COLO668 (cell line): Measurements from ENCODE around the gene IDUA.
"Not testable (repeated sequence)": the region's sequence is repeated elsewhere in the genome, so short reads cannot be mapped to it uniquely, and the experiment has no call there.

Source experiments
- DNase-seq: peaks from one replicate; lab custom pipeline; 2025; ENCODE audit not compliant: unreplicated experiment; lab: John Stamatoyannopoulos, UW

The IDUA gene

DNA sequence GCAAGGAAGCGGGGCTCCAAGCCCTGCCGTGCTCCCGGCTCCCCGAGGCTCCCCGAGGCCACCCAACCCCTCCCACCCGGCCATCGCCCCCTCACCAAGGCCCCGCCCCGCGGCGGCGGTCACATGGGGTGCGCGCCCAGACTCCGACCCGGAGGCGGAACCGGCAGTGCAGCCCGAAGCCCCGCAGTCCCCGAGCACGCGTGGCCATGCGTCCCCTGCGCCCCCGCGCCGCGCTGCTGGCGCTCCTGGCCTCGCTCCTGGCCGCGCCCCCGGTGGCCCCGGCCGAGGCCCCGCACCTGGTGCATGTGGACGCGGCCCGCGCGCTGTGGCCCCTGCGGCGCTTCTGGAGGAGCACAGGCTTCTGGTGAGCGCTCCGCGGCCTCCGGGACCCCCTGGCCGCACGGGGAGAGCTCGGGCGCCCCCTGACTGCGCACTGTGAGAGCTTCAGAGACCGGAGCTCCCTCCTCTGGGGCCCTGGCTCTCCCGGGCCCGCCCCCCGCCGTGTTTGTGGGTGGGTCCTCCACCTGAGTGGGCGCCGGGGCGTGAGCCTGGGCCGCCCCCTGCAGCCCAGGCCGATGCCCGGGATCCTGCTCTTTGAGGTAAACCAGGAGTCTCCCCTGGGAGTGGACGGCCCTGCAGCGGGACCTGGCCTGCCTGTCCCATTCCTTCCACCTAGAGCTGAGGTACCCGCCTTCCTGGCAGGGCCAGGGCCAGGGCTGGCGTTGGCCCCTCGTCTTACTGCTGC lies at the start of gene IDUA:
IDUA (plus strand) TSS at position 166 of the 745 bp plus-strand sequence; CDS start at position 207, 41 bp downstream.
- peak; percentile 69 for DNase-seq

DNA sequence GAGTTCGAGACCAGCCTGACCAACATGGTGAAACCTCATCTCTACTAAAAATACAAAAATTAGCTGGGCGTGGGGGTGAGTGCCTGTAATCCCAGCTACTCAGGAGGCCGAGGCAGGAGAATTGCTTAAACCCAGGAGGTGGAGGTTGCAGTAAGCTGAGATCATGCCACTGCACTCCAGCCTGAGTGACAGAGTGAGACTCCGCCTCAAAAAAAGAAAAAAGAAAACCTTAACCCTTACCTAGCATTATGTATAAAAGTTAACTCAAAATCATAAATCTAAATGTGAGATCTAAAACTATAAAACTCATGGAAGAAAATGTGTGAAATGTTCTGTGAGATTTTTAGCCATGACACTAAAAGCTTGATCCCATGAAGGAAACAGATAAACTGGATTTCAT lies 47.3 kb upstream of the IDUA start:
- not testable (repeated sequence) for DNase-seq

DNA sequence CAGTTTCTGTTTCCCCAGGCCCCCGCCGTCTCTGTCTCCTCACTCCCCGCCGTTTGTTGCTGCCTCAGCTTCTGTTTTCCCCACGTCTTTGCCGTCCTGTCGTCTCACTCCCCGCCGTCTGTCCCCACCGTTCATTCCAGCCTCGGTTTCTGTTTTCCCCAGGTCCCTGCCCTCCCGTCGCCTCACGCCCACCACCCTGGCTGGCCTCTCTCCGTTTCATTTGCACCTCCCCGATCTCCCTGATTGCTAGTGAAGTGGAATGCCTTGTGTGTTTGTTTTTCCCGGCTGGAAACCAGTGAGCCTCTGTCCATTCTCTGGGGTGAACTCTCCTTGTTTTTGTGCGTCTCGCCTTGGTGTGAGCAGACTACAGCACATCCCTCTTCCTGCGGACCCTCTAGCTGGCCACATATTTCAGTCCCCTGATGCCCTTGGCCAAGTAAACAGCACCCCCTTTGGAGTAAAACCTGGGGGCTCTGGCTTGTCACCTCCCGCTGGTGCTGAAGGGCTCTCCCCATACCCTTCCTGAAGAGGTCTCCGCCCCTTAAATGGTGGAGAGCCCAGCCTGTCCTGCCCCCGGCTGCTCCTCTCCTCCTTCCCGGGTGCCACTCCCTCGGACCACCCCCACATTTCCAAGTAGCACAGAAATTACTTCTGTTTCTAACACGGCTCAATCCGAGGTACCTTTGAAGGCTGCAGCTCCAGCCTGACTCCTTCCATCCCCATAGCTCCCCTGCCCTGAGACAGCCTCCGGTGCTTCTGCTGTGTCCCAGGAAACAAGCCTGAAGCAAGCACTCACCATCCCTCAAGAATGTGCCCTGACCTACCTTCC lies 41.4 kb upstream of the IDUA start:
- DNase-seq, result no peak

DNA sequence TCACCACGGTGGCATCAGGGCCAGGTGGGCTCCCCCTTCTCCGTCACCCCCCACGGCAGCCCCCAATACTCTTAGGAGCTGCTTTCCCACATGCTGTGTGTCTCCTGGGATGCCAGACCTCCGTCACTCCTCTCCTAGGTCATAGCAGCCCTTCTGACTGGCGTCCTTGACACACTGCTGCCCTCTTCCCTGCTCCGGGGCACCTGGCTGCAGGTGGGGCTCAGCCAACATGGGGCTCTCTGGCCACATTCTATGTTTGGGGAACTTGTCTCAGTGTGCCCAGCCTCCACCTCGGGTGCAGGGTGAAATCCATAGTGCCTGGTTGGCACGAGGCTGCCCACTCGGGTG lies 40.8 kb upstream of the IDUA start:
- no peak for DNase-seq

DNA sequence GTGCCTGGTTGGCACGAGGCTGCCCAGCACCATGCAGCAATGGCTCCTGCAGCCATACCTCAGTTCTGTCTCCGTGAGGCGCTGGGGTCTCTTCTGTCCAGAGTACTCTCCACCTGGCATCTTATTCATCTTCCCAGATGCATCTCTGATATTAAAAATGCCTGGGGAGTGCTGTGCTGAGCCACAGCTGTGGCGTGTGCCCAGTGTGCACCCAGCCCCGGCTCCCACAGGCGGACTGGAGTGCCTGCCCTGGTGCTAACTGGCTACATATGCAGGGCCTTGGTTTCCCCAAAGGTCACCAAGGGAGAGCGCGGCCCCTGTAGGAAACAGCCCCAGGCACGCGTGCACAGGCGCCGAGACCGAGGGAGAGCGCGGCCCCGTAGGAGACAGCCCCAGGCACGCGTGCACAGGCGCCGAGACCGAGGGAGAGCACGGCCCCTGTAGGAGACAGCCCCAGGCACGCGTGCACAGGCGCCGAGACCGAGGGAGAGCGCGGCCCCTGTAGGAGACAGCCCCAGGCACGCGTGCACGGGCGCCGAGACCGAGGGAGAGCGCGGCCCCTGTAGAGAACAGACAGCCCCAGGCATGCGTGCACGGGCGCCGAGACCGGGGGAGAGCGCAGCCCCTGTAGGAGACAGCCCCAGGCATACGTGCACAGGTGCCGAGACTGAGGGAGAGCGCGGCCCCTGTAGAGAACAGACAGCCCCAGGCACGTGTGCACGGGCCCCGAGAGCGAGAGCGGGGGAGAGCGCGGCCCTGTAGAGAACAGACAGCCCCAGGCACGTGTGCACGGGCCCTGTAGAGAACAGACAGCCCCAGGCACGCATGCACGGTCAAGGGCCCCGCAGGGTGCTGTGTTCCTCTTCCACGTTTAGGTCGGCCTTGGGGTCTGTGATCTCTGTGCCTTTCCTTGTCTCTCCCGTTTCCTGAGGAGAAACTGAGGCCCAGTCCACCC lies 40.0 kb upstream of the IDUA start:
- DNase-seq, result no peak

DNA sequence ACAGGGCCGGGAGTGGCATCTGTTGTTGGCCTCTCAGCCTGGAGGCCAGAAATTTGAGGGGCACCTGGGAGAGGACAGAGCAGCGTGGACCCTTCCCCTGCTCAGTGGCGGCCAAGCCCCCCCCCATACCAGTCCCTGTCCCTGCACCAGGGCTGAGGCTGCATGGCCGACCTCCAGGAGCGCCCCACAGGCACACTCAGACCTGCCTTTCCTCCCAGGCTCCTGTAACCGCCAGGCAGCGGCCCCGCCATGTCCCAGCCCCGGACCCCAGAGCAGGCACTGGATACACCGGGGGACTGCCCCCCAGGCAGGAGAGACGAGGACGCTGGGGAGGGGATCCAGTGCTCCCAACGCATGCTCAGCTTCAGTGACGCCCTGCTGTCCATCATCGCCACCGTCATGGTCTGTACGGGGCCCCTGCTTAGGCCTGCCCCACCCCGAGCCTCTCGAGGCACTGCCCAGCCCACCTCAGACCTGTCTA lies 39.3 kb upstream of the IDUA start:
- DNase-seq, result no peak

DNA sequence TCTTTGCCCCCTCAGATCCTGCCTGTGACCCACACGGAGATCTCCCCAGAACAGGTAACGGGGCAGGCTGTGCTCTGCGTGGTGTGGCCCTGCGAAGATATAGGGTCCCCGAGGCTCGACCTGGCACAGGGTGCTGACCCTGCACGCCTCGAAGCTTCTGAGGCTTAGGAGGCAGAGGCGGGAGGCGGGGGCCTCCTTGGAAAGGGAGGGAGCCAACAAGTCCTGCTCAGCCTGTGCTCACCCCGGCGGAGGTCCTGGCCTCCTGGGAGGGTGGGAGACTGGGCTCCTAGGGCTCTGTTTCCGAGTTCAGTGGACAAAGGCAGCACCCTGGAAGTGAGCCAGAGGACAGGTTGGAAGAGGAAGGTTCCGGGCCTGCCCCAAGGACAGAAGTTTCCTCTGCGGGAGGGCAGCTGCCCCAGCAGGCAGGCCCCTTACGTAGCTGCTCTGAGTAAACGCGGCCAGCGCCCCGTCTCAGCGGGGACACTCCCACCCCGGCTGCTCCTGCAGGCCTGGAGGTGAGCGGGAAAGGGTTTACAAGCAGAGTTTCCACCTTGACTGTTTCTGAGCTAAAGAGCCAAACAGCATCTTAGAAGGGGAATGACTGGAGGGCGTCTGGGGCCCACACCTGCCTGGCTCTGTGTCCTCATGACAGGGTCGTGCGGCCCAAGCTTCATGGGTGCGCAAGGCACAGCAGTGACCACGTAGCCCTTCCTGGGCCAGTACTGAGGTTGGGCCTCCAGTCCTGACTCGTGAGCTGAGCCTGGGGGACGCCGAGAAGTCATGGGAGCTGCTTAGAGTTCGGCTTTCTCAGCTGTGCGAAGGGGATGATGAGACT lies 38.5 kb upstream of the IDUA start:
- DNase-seq, result no peak

DNA sequence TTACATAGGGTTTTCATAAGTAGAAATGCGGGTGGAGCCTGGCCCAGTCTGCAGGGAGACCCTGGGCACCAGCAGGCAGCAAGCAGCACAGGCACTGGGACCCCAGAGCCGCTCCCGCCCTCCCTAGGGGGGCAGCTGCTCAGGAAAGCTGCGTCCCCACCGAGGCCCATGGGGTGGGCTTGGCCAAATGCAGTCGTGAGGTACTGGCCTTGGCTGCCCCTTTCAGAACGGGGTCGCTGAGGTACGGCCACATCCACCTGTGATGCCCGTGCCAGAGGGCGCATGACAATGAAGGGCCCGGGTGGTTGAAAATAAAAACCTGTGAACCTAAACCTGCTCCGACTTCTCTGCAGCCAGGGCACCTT lies 37.9 kb upstream of the IDUA start:
- no peak for DNase-seq

DNA sequence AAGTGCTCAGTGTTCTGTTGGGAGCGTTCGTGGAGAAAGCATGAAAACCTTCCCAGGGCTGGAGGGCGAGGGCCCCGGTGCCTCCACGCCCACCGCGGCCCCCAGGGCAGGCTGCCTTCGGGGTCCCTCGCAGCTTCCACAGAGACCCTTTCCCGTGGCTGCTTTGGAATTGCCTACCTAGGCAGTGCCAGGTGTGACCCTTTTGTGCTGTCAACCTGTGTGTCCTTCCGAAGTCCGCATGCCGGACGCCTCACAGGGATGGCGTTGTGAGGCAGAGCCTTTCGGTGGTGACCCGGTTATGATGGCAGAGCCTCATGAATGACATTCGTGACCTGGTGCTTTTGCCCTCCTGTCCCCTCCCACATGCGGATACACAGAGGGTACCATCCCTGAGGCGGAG lies 37.2 kb upstream of the IDUA start:
- no peak for DNase-seq

DNA sequence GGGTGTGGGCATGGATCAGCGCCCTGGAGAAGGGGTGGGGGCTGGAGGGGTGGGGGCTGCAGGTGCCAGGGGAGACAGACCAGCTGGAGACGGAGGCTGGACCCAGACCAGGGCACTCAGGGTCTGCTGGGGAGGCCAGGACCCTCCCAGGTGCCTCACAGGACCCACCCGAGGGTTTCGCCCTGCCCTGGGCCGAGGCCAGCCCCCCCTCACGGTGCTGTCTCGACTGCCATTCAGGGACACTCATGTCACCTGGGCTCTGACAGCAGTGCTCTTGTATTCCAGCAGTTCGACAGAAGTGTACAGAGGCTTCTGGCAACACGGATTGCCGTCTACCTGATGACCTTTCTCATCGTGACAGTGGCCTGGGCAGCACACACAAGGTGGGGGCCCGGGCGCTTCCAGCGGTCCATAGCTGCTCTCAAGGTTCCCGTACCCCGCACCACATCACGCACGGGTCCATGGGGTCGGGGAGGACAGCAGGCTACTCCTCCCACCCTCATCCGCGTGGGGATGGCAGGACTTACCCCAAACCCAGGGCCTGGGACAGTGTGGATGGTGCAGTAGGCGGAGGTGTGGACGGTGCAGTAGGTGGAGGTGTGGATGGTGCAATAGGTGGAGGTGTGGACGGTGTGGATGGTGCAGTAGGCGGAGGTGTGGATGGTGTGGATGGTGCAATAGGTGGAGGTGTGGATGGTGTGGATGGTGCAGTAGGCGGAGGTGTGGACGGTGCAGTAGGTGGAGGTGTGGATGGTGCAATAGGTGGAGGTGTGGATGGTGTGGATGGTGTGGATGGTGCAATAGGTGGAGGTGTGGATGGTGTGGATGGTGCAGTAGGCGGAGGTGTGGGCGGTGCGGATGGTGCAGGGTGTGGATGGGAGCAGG lies 36.5 kb upstream of the IDUA start:
- no peak for DNase-seq

DNA sequence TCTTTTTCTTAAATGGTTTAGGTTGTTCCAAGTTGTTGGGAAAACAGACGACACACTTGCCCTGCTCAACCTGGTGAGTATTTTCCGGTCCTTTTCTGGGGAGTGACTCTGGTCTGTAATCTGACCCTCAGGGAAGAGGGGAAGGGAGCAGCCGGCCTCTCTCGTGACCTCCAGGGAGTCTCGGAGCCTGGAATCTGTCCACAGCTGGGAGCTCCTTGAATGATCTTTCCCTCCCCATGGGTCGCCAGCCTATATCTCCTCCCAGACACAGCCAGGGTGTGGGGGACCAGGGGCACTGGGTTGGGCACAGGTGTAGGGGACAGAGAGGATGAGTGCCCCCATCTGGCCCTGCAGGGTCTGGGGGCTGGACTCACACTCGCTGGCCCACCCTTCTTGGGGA lies 35.7 kb upstream of the IDUA start:
- no peak for DNase-seq

DNA sequence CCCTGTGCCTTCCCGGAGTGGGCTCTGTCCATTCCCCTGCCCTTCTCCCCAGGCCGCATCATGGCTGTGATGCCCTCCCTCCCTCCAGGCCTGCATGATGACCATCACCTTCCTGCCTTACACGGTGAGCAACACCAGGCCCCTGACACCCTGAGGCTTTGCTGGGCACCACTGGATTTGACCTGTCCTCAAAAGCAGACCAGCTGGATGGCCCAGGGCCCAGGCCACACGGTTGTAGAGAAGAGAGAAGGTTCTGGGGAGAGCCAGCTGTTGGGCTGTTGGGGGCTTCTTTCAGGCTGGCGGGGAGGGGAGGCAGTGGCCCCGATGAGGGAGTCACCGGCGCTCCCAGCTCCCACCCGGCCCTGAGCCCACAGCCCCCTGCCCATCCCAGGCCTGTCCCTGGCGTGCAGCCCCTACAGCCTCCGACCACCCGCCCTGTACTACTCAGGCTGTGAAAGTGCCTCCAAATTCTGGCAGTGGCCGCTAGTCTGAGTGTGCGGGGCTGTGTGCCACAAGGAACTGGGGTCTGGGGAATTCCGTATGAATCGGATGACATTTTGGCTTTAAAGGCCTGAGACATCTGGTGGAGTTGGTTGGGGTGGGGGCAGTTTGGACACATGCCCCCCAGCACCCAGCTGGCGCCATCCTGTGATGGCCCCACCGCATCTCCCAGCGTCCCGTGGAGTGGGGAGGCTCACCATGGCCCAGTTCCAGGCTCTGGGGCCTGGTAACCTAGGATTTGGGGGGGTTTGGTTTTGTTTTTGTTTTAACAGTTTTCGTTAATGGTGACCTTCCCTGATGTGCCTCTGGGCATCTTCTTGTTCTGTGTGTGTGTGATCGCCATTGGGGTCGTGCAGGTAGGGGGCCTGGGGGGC lies 35.0 kb upstream of the IDUA start:
- DNase-seq, result no peak

DNA sequence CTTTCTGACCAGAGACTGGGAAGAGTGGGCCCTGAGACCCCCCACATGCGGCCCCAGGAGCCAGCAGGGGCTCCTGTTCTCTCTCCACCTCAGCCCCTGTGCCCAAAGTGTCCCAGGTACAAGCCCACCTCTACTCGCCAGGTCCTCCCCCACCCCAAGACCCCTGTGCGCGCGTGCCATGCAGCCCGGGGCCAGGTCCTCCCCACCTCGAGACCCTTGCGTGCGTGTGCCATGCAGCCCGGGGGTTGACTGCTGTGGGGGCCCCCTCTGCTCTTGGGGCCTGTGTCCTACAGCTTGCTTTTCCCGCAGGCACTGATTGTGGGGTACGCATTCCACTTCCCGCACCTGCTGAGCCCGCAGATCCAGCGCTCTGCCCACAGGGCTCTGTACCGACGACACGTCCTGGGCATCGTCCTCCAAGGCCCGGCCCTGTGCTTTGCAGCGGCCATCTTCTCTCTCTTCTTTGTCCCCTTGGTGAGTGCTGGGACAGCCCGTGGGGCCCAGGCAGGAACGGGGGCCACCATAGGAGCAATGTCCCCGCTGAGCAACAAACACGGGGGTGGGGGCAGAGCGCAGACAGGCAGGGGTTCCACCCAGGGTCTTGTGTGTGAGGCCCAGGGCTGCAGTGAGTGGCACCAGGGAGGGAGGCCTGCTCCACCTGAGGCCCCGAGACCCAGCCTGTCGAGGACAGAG lies 33.8 kb upstream of the IDUA start:
- no peak for DNase-seq

DNA sequence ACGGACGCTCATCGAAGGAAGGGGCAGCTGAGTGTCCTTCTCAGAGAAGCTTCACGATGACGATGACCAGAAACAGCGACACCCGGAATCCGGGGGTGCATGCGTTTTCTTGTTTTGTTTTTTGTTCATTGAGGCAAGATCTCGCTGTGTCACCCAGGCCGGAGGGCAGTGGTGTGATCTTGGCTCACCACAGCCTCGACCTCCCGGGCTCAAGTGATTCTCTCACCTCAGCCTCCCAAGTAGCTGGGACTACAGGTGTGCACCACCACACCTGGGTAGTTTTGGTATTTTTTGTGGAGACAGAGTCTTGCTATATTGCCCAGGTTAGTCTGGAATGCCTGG lies 33.3 kb upstream of the IDUA start:
- DNase-seq, result no peak

DNA sequence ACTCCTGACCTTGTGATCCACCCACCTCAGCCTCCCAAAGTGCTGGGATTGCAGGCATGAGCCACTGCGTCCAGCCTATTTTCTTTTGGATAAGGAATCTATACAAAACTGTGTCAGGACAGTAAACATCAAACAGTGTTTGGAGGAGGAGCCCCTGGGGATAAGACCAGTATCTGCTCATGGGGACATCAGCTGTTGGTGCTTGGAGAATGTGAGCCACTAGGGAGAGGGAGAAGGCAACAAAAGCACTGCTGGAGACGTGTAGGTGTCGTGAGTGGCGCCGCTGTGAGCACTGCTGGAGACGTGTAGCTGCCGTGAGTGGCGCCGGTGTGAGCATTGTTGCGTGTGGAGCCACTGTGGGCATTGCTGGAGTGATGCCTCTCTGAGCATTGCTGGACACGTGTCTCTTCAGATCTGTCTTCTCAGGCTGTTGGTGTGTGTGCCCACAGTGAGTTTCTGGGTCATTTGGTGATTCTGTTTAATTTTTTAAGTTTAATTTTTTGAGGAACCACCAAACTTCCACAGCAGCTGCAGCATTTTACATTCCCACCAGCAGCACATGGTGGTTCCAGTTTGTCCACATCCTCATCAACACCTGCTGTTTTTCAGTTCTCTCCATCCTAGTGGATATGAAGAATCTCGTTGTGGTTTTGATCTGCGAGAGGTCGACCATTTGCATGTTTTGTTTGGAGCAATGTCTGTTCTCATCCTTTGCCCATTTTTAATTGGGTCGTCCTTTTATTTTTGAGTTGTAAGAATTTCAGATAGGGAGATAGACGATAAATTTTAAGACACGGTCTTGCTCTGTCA lies 32.4 kb upstream of the IDUA start:
- no peak for DNase-seq

DNA sequence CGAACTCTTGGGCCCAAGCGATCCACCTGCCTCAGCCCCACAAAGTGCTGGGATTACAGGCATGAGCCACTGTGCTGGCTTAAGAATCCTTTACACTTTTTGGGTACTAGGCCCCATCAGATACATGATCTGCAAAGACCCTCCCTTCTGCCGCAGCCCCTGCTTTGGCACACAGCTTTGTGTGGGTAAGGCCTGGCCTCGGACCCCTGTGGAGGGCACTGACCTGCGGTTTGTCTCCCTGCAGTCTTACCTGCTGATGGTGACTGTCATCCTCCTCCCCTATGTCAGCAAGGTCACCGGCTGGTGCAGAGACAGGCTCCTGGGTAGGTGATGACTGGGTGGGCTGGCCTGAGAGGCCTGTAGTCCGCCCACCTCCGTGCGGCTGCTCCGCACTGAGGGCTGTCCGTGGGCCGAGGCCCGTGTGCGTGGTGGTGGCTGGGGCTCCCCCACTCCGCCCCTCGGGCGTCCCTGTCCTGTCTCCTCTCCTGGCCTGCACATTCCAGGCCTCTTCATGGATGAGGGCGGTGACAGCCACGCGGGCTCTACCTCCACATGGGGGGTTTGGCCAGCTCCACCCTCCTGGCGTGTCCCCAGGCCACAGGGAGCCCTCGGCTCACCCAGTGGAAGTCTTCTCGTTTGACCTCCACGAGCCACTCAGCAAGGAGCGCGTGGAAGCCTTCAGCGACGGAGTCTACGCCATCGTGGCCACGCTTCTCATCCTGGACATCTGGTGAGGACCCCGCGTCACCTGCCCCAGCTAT lies 31.5 kb upstream of the IDUA start:
- no peak for DNase-seq
